ENCODE measurements around the gene EFCAB11.
"Not testable (repeated sequence)": the region's sequence is repeated elsewhere in the genome, so short reads cannot be mapped to it uniquely, and the experiment has no call there.

The EFCAB11 gene

GRCh38 chr14:89910691-89911009 is 43.9 kb downstream of the EFCAB11 start:
- no peak for DNase-seq

- DNase-seq = no peak
These were observed 44.9 kb downstream of the EFCAB11 start for GRCh38 chr14:89909586-89909985.

GRCh38 chr14:89908712-89909450 is 45.6 kb downstream of the EFCAB11 start:
- no peak for DNase-seq

GRCh38 chr14:89907655-89908054 is 46.9 kb downstream of the EFCAB11 start:
- DNase-seq = no peak

GRCh38 chr14:89906000-89906399 is 48.5 kb downstream of the EFCAB11 start:
- DNase-seq = no peak

GRCh38 chr14:89903340-89903952 is 51.1 kb downstream of the EFCAB11 start:
- DNase-seq = no peak

GRCh38 chr14:89902881-89903280 is 51.6 kb downstream of the EFCAB11 start:
- no peak for DNase-seq

- no peak for DNase-seq
These were observed 53.7 kb downstream of the EFCAB11 start for GRCh38 chr14:89900802-89901201.

GRCh38 chr14:89899917-89900663 is 54.4 kb downstream of the EFCAB11 start:
- no peak for DNase-seq

- DNase-seq = no peak
These were observed 55.2 kb downstream of the EFCAB11 start for GRCh38 chr14:89899291-89899690.

GRCh38 chr14:89893388-89893787 is 61.1 kb downstream of the EFCAB11 start:
- DNase-seq = not testable (repeated sequence)

GRCh38 chr14:89892953-89893352 is 61.6 kb downstream of the EFCAB11 start:
- DNase-seq = no peak

GRCh38 chr14:89891721-89892120 is 62.8 kb downstream of the EFCAB11 start:
- DNase-seq = not testable (repeated sequence)

GRCh38 chr14:89891055-89891454 is 63.5 kb downstream of the EFCAB11 start:
- no peak for DNase-seq

- no peak for DNase-seq
These were observed 63.9 kb downstream of the EFCAB11 start for GRCh38 chr14:89890589-89890988.

GRCh38 chr14:89889626-89890025 is 64.9 kb downstream of the EFCAB11 start:
- no peak for DNase-seq

GRCh38 chr14:89884761-89885160 is 69.8 kb downstream of the EFCAB11 start:
- no peak for DNase-seq

- DNase-seq = no peak
These were observed 72.7 kb downstream of the EFCAB11 start for GRCh38 chr14:89881839-89882238.

GRCh38 chr14:89874091-89874490 is 80.4 kb downstream of the EFCAB11 start:
- not testable (repeated sequence) for DNase-seq

- no peak for DNase-seq
These were observed 84.2 kb downstream of the EFCAB11 start for GRCh38 chr14:89870316-89870715.

- no peak for DNase-seq
These were observed 84.9 kb downstream of the EFCAB11 start for GRCh38 chr14:89869606-89870005.

- DNase-seq = no peak
These were observed 88.1 kb downstream of the EFCAB11 start for GRCh38 chr14:89866458-89866857.

- DNase-seq = no peak
These were observed 89.4 kb downstream of the EFCAB11 start for GRCh38 chr14:89865153-89865552.

GRCh38 chr14:89862856-89863255 is 91.7 kb downstream of the EFCAB11 start:
- DNase-seq = no peak
